Smooth muscle cell (in vitro differentiated cells): ENCODE results near the gene BZW2. TPM values are rescaled to one million over a fixed set of nuclear protein-coding genes. Genes with fewer than 3 reads are reported as not detected.

Experiments
- DNase-seq: peaks from one replicate; lab custom pipeline; 2025; ENCODE audit not compliant: unreplicated experiment; lab: John Stamatoyannopoulos, UW
- H2AFZ ChIP-seq: fragments of 200-600 bp; sonication (generic); 2 replicates; pipeline ENCODE4 v1.6.0; 2016; ENCODE audit warnings: antibody characterized with exemption, low read depth, mild to moderate bottlenecking
- H3F3A ChIP-seq: fragments of 200-600 bp; sonication (generic); 2 replicates; pipeline ENCODE4 v1.6.0; 2017; ENCODE audit warnings: antibody characterized with exemption, low read depth
- H3K27ac ChIP-seq: fragments of 200-600 bp; sonication (generic); 2 replicates; pipeline ENCODE4 v1.5.1; 2016; ENCODE audit warnings: low read depth, mild to moderate bottlenecking
- H3K27me3 ChIP-seq: fragments of 200-600 bp; sonication (generic); 2 replicates; pipeline ENCODE4 v1.6.1; 2016; ENCODE audit warnings: low read depth, mild to moderate bottlenecking
- H3K36me3 ChIP-seq: fragments of 200-600 bp; sonication (generic); 2 replicates; pipeline ENCODE4 v1.5.1; 2016; ENCODE audit warnings: low read depth
- H3K4me1 ChIP-seq: fragments of 200-600 bp; sonication (generic); 2 replicates; pipeline ENCODE4 v1.5.1; 2016; ENCODE audit warnings: low read depth
- H3K4me2 ChIP-seq: fragments of 200-600 bp; sonication (generic); 2 replicates; pipeline ENCODE4 v1.6.0; 2016; ENCODE audit warnings: mild to moderate bottlenecking
- H3K4me3 ChIP-seq: fragments of 200-600 bp; sonication (generic); 2 replicates; pipeline ENCODE4 v1.5.1; 2016; ENCODE audit warnings: mild to moderate bottlenecking
- H3K79me2 ChIP-seq: fragments of 200-600 bp; sonication (generic); 2 replicates; pipeline ENCODE4 v1.6.0; 2016; ENCODE audit warnings: low read depth, mild to moderate bottlenecking
- H3K9ac ChIP-seq: fragments of 200-600 bp; sonication (generic); 2 replicates; pipeline ENCODE4 v1.6.0; 2016; ENCODE audit warnings: low read depth
- H3K9me3 ChIP-seq: fragments of 200-600 bp; sonication (generic); replicated peaks from 2 replicates; pipeline ENCODE4 v1.5.1; 2016; ENCODE audit warnings: low read depth
- H4K20me1 ChIP-seq: fragments of 200-600 bp; sonication (generic); 2 replicates; pipeline ENCODE4 v1.6.0; 2016; ENCODE audit warnings: low read depth
- WGBS: methylation state at CpG from one replicate; pipeline ENCODE4 v1.1.7; 2016; ENCODE audit warnings: low lambda C conversion rate; 5-methylcytosine and 5-hydroxymethylcytosine counted together
- polyA plus RNA-seq: library from polyadenylated mRNA; unstranded; fragments of >200 nt; fragmentation: Nextera tagmentation; extraction: Ambion mirVana; gene quantifications from 2 replicates; pipeline ENCODE4 v1.2.1, GENCODE V29; 2016
- total RNA-seq: library from RNA; depleted of rRNA; stranded (reverse); fragments of >200 nt; gene quantifications from 2 replicates; pipeline ENCODE4 v1.2.3, GENCODE V29; 2014
- TF ChIP-seq, protein P1 (sequence below): fragments of 200-600 bp; sonication (generic); IDR thresholded peaks from 2 replicates; pipeline ENCODE4 v1.5.1; 2017; ENCODE audit warnings: borderline replicate concordance, mild to moderate bottlenecking, antibody characterized with exemption; ENCODE audit not compliant: insufficient read depth, poor library complexity, severe bottlenecking

BZW2 gene
- total and polyA plus RNA-seq, 2 experiments from 2014 or later, result 56.1 to 83.7 TPM

DNA sequence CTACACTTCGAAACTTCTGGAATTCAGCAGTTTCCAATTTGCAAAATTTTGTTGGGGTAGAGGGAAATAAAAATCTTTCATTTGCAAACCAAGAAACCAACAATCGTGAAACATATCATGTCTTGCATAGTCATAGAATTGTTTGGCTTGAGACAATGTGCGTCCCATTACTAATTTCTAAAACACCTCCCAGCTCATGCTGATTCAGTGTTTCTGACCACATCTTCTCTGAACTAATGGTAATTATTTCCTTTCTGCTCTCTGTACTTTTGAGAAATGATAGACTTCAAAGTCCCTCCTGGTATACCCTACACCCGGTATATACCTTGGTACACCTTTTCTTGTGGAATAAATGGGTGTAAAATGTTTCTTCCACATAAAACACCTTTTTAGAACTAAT, 65.7 kb downstream of the BZW2 start:
- no peak overlapping the region for H3K4me3 ChIP-seq
- no peak overlapping the region for H3K4me2 ChIP-seq
- no peaks in the 10 kb centered on the region for H3K9me3 ChIP-seq
- DNase-seq, result no peak
- TF ChIP-seq, protein P1, sequence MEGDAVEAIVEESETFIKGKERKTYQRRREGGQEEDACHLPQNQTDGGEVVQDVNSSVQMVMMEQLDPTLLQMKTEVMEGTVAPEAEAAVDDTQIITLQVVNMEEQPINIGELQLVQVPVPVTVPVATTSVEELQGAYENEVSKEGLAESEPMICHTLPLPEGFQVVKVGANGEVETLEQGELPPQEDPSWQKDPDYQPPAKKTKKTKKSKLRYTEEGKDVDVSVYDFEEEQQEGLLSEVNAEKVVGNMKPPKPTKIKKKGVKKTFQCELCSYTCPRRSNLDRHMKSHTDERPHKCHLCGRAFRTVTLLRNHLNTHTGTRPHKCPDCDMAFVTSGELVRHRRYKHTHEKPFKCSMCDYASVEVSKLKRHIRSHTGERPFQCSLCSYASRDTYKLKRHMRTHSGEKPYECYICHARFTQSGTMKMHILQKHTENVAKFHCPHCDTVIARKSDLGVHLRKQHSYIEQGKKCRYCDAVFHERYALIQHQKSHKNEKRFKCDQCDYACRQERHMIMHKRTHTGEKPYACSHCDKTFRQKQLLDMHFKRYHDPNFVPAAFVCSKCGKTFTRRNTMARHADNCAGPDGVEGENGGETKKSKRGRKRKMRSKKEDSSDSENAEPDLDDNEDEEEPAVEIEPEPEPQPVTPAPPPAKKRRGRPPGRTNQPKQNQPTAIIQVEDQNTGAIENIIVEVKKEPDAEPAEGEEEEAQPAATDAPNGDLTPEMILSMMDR, result no peak
- H3K79me2 ChIP-seq, result no peaks in the 10 kb centered on the region
- H4K20me1 ChIP-seq, result no peaks in the 10 kb centered on the region
- no peak overlapping the region for H2AFZ ChIP-seq
- H3K27me3 ChIP-seq, result no peaks in the 10 kb centered on the region
- no peaks in the 10 kb centered on the region for H3K36me3 ChIP-seq
- H3K4me1 ChIP-seq, result peaks cover 3% of the 10 kb centered on the region
- no peaks in the 10 kb centered on the region for H3F3A ChIP-seq
- peak overlapping the region; percentile 45 for H3K27ac ChIP-seq
- 70% methylated on average over 4 of the region's 4 CpGs for WGBS
- H3K9ac ChIP-seq, result no peak overlapping the region

DNA sequence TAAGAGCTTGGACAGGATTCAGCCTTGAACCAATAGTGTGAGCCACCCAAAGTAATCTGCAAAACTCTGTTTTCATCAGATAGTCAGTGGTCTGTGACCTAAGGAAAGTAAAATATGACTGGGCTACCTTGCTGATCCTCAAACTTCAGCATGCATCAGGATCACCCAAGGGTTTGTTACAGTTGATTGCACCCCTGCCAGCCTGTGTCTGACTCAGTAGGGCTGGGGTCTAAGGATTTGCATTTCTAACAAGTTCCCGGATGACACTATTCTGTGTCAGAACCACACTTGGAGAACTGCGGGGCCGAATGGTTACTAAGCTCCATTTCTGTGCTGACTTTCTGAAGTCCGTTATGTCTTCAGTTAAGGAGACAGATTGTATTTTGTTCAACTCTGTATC, 66.9 kb downstream of the BZW2 start:
- Histone ChIP-seq H4K20me1 (no peaks in the 10 kb centered on the region), H3K9me3 (no peaks in the 10 kb centered on the region), H2AFZ (no peak overlapping the region), H3K36me3 (no peaks in the 10 kb centered on the region), H3K4me1 (peaks cover 3% of the 10 kb centered on the region), H3K4me3 (no peak overlapping the region), H3K27me3 (no peaks in the 10 kb centered on the region), H3K27ac (no peak overlapping the region), H3K9ac (no peak overlapping the region), H3K4me2 (no peak overlapping the region), H3F3A (no peaks in the 10 kb centered on the region), H3K79me2 (no peaks in the 10 kb centered on the region)
- DNase-seq, result no peak
- 74% methylated on average over 4 of the region's 4 CpGs for WGBS
- TF ChIP-seq, protein P1, result no peak

GRCh38 chr7:16715928-16716327, 69.9 kb downstream of the BZW2 start:
- H3K4me1 ChIP-seq, result peaks cover 3% of the 10 kb centered on the region
- H3K4me2 ChIP-seq, result no peak overlapping the region
- no peak for DNase-seq
- no peak overlapping the region for H3K27ac ChIP-seq
- no peak overlapping the region for H2AFZ ChIP-seq
- H3F3A ChIP-seq, result no peaks in the 10 kb centered on the region
- no peaks in the 10 kb centered on the region for H3K9me3 ChIP-seq
- no peaks in the 10 kb centered on the region for H3K27me3 ChIP-seq
- no peaks in the 10 kb centered on the region for H3K36me3 ChIP-seq
- no peak overlapping the region for H3K9ac ChIP-seq
- H3K4me3 ChIP-seq, result no peak overlapping the region
- H4K20me1 ChIP-seq, result no peaks in the 10 kb centered on the region
- TF ChIP-seq, protein P1, result no peak
- no peaks in the 10 kb centered on the region for H3K79me2 ChIP-seq

- Histone ChIP-seq H3K27me3 (no peaks in the 10 kb centered on the region), H3K36me3 (no peaks in the 10 kb centered on the region), H4K20me1 (no peaks in the 10 kb centered on the region), H3K4me2 (no peak overlapping the region), H3K9ac (no peak overlapping the region), H3K79me2 (no peaks in the 10 kb centered on the region), H3K4me1 (no peaks in the 10 kb centered on the region), H3K27ac (peak overlapping the region; percentile 31), H2AFZ (no peak overlapping the region), H3F3A (no peaks in the 10 kb centered on the region), H3K9me3 (no peaks in the 10 kb centered on the region), H3K4me3 (no peak overlapping the region)
- DNase-seq, result no peak
- TF ChIP-seq, protein P1, result no peak
- WGBS, result 87% methylated on average over 3 of the region's 3 CpGs
Observed at GRCh38 chr7:16718111-16718656, 72.2 kb downstream of the BZW2 start.
